GM12878 (cell line): ENCODE measurements around the gene SLC25A26. TPM values are rescaled to one million over a fixed set of nuclear protein-coding genes. Genes with fewer than 3 reads are reported as not detected.

ENCODE experiments used
- CHD2 ChIP-seq: IDR thresholded peaks from 2 replicates; pipeline ENCODE4 v1.6.1; 2011; ENCODE audit warnings: low read depth, low read length, improper control_type of control experiment, borderline replicate concordance
- PAX5 ChIP-seq: IDR thresholded peaks from 2 replicates; pipeline ENCODE4 v1.6.1; 2011; ENCODE audit warnings: low read depth, low read length, borderline replicate concordance
- RFX5 ChIP-seq: IDR thresholded peaks from 2 replicates; pipeline ENCODE4 v1.6.1; 2011; ENCODE audit warnings: low read depth, low read length, improper control_type of control experiment
- TCF12 ChIP-seq: IDR thresholded peaks from 2 replicates; pipeline ENCODE4 v1.6.1; 2011; ENCODE audit warnings: low read depth, mild to moderate bottlenecking, low read length
- USF1 ChIP-seq: IDR thresholded peaks from 2 replicates; pipeline ENCODE4 v1.6.1; 2011; ENCODE audit warnings: borderline replicate concordance, low read depth, mild to moderate bottlenecking, moderate library complexity, mixed read lengths, low read length; ENCODE audit not compliant: insufficient read depth; ENCODE audit errors: extremely low read length
- ZNF592 ChIP-seq: fragments of 450-650 bp; IDR thresholded peaks from 2 replicates; pipeline ENCODE4 v1.6.1; 2017; ENCODE audit warnings: mild to moderate bottlenecking, moderate library complexity
- polyA plus RNA-seq, 11 experiments: library from polyadenylated mRNA; depleted of rRNA in 4 of 11; unstranded in 6 of 11; stranded (reverse) in 5 of 11; fragments of >200 nt; fragmentation: Nextera tagmentation in 4 of 11; fragmentation: Illumina TruSeq in 1 of 11; extraction: Ambion mirVana in 4 of 11; extraction: Trizol in 1 of 11; gene quantifications; 1 replicate in 1 of 11; 2 replicates in 10 of 11; pipeline versions ENCODE4 v1.2.1 to v1.2.3, GENCODE V29; 2011 to 2016; ENCODE audit warnings: inconsistent platforms in 2 of 11, missing spikeins in 2 of 11, low read depth in 1 of 11
- total RNA-seq, 4 experiments: library from RNA; depleted of rRNA in 3 of 4; stranded (reverse); fragments of >200 nt in 3 of 4; fragmentation: Illumina TruSeq in 1 of 4; extraction: Trizol in 1 of 4; gene quantifications; 2 replicates each; pipeline versions ENCODE4 v1.2.1 to v1.2.3, GENCODE V29; 2013 to 2021
- TF ChIP-seq, protein P1 (sequence below): fragments of 450-650 bp; IDR thresholded peaks from 2 replicates; pipeline ENCODE4 v1.6.1; 2017; ENCODE audit warnings: mild to moderate bottlenecking, moderate library complexity

The SLC25A26 gene
- total and polyA plus RNA-seq, 10 of the 15 experiments (the other 5 are each of a cell fraction or from before 2014, with no cell fraction given), result 14.6 to 49.7 (median 24.9) TPM

DNA sequence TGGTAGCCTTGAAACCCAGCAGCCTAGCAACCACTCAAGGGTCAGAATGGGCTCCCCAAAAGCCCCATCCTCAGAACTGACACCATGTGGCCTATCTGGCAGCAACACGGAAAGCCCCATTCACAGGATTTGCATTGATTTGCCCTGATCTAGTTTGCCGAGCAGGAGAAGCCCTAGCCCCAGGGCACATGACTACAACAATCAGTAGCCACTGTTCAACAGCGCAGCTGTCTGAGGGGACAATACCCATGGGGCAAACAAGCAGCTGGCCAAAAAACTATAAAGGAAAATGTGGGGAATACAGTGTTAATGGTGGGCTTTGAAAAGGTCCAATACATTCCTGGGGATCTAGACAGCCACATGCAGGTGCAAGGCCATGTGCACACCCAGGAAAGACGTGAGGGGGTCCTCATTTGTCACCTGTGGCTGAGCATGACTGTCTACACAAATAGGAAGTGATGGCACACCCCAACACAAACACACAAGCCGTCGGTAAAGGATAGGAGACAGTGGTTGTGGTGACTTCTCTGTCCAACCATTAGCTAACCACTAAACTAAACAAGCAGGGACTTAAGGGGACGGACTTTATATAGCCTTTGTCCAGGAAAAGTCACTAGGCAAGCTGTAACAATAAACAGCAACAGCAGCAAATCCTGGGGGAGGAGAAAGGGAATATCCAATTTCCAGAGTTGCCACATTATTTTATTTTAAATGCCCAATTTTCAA, 166.3 kb downstream of the SLC25A26 start (continued):
- TF ChIP-seq, protein P1, sequence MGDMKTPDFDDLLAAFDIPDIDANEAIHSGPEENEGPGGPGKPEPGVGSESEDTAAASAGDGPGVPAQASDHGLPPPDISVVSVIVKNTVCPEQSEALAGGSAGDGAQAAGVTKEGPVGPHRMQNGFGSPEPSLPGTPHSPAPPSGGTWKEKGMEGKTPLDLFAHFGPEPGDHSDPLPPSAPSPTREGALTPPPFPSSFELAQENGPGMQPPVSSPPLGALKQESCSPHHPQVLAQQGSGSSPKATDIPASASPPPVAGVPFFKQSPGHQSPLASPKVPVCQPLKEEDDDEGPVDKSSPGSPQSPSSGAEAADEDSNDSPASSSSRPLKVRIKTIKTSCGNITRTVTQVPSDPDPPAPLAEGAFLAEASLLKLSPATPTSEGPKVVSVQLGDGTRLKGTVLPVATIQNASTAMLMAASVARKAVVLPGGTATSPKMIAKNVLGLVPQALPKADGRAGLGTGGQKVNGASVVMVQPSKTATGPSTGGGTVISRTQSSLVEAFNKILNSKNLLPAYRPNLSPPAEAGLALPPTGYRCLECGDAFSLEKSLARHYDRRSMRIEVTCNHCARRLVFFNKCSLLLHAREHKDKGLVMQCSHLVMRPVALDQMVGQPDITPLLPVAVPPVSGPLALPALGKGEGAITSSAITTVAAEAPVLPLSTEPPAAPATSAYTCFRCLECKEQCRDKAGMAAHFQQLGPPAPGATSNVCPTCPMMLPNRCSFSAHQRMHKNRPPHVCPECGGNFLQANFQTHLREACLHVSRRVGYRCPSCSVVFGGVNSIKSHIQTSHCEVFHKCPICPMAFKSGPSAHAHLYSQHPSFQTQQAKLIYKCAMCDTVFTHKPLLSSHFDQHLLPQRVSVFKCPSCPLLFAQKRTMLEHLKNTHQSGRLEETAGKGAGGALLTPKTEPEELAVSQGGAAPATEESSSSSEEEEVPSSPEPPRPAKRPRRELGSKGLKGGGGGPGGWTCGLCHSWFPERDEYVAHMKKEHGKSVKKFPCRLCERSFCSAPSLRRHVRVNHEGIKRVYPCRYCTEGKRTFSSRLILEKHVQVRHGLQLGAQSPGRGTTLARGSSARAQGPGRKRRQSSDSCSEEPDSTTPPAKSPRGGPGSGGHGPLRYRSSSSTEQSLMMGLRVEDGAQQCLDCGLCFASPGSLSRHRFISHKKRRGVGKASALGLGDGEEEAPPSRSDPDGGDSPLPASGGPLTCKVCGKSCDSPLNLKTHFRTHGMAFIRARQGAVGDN, result peak; percentile 69
- 0 out of 2 replicates have a peak, but pooled peaks have one; percentile 38 for TF ChIP-seq ZNF592
- peak; percentile 47; the same call in 1 of the 2 replicates for TF ChIP-seq CHD2
- no peak; the same call in 1 of the 2 replicates for TF ChIP-seq PAX5
- TF ChIP-seq TCF12, result peak; percentile 52; the same call in 1 of the 2 replicates
- peak; percentile 31 for TF ChIP-seq USF1
- TF ChIP-seq RFX5, result 0 out of 2 replicates have a peak, but pooled peaks have one; percentile 27
